Adrenal gland (tissue), 5 donors: ENCODE results near the gene GSTA3.
"Not testable (repeated sequence)": the region's sequence is repeated elsewhere in the genome, so short reads cannot be mapped to it uniquely, and the experiment has no call there.

Experiments used
- CTCF ChIP-seq, 6 experiments: fragments of 450-650 bp in 4 of 6; fragments of 200-600 bp in 2 of 6; sonication (generic) in 1 of 6; IDR thresholded peaks; 1 replicate in 5 of 6; 2 replicates in 1 of 6; pipeline versions ENCODE4 v1.5.1 to v1.8.0; 2016 to 2021; ENCODE audit warnings: antibody characterized with exemption in 6 of 6, mild to moderate bottlenecking in 2 of 6, moderate library complexity in 1 of 6
- POLR2A ChIP-seq, 2 donors: fragments of 450-650 bp; IDR thresholded peaks; one replicate each; pipeline ENCODE4 v1.6.1; 2017; ENCODE audit warnings: antibody characterized with exemption in 2 of 2, mild to moderate bottlenecking in 2 of 2, moderate library complexity in 1 of 2
- donor health status: DM: no; HTN: no; CAD: no.

- TF ChIP-seq CTCF, POLR2A (IDR thresholded peaks at IDR 0.05): not testable (repeated sequence)
Measured at GRCh38 chr6:52918027-52918686, 8.7 kb upstream of the GSTA3 start.
